DMS53 treated with DMSO at 0.1 percent for 48 hours (cell line): ENCODE data around the gene COCH.
"Not testable (repeated sequence)": the region's sequence is repeated elsewhere in the genome, so short reads cannot be mapped to it uniquely, and the experiment has no call there.

Source experiments
- DNase-seq: peaks from one replicate; lab custom pipeline; 2025; ENCODE audit not compliant: unreplicated experiment; lab: John Stamatoyannopoulos, UW

Gene COCH

DNA sequence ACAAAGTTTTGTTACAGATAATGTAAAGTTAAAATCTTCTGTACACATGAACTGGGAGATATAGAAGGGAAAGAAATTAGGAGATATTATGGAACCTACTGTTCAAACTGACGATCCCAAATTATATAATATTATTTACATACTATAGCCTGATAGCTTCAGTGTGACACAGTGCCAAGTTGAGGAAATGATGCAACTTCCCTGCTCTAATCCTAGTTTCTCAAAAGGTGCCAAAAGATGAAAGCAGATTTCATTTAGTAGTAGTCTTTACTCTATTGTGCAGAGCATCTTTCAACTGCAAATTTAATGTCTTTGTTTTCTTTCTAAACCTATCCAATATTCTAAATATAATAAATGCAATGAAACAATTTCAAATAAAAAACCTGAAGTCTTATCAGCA, 46.9 kb downstream of the COCH start:
- no peak for DNase-seq

DNA sequence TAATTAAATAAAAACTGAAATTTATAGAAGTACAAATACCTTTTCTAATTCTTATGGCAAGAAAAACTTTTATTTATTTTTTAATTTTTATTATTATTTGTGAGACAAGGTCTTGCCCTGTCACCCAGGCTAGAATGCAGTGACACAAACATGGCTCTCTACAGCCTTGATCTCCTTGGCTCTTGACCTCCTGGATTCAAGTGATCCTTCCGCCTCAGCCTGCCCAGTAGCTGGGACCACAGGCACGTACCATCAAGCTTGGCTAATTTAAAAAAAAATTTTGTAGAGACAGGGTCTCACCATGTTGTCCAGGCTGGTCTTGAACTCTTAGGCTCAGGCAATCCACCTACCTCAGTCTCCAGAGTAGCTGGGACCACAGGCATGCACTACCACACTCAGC, 47.4 kb downstream of the COCH start:
- no peak for DNase-seq

DNA sequence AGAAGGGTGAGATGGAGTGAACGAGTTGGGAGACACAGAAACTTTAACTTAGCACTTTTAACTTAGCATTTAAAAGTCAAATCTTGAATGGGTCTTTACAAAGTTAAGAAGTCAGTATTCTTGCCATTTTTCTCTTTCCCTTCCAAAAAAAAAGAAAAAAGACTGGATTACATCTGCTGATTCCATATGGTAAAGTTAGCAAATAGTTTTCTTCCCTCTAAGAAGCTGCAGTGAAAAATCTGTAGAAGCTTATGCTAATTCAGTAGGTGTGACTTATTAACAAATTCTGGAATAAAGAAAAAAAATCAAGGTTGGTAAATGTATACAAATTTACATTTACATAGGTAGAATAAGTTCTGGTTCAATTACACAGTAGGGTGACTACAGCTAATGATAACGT, 50.9 kb downstream of the COCH start:
- no peak for DNase-seq

DNA sequence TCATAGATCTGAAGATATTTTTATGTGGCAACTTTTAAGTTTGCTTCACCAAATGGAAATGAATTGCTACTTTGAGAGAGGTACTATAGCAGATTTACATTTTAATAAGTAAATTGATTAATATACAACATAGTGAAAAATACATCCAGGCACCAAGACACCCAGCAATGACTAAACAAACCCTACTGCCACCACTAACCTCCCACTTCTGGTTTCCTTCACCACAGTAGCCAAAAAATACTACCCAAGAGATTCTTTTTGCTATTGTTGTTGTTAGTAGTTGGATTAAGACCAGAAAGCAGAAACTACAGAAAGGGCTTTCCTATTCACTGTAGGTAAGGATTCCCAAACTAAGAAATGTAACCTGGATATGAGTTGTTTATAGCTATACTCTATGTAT, 54.1 kb downstream of the COCH start:
- DNase-seq: no peak

DNA sequence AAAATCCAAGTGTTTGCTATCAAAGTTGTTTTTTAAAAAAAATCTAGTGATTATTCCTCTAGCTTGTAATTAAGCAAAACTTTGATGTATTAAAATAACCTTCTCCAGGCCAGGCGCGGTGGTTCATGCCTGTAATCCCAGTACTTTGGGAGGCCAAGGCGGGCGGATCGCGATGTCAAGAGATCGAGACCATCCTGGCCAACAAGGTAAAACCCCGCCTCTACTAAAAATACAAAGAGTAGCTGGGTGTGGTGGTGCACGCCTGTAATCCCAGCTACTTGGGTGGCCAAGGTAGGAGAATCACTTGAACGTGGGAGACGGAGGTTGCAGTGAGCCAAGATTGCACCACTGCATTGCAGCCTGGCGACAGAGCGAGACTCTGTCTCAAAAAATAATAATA, 59.6 kb downstream of the COCH start:
- not testable (repeated sequence) for DNase-seq

DNA sequence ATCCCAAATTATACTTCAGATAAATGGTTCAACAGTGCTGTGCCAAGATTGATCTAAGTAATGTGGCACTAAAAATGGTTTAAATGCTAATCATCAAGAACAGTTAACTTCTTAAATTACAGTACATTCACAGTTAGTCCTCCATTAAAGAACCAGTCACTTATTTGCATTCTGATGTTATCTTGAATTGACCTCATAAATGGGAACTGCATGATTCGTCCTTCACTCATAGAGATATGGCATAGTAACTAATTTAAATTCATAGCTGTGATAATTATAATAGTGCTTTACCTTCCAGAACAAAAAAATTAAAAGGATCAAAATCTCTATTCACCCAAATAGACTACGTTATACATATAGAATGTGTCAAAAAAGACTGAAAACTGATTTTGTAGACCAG, 61.1 kb downstream of the COCH start:
- no peak for DNase-seq

DNA sequence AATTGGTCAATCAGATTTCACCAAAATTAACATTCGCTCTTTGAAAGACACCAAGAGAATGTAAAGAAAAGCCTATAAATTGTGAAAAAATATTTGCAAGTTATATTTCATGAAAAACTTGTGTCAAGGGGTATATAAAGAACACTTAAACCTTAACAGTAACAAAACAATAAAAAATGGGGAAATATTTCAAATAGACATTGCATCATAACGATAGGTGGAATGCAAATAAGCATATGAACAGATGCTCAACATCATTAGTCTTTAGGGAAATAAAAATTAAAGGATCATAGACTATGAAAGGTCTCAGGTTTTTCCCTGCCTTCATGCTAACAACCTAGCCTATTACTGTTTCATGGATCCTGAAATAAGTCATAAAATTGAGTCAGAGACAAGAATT, 64.3 kb downstream of the COCH start:
- DNase-seq: no peak
